Smooth muscle cell (in vitro differentiated cells): Measurements from ENCODE around the gene EP400. TPM values are rescaled to one million over a fixed set of nuclear protein-coding genes. Genes with fewer than 3 reads are reported as not detected.

Source experiments
- DNase-seq: peaks from one replicate; lab custom pipeline; 2025; ENCODE audit not compliant: unreplicated experiment; lab: John Stamatoyannopoulos, UW
- H2AFZ ChIP-seq: fragments of 200-600 bp; sonication (generic); 2 replicates; pipeline ENCODE4 v1.6.0; 2016; ENCODE audit warnings: antibody characterized with exemption, low read depth, mild to moderate bottlenecking
- H3F3A ChIP-seq: fragments of 200-600 bp; sonication (generic); 2 replicates; pipeline ENCODE4 v1.6.0; 2017; ENCODE audit warnings: antibody characterized with exemption, low read depth
- H3K27ac ChIP-seq: fragments of 200-600 bp; sonication (generic); 2 replicates; pipeline ENCODE4 v1.5.1; 2016; ENCODE audit warnings: low read depth, mild to moderate bottlenecking
- H3K27me3 ChIP-seq: fragments of 200-600 bp; sonication (generic); 2 replicates; pipeline ENCODE4 v1.6.1; 2016; ENCODE audit warnings: low read depth, mild to moderate bottlenecking
- H3K36me3 ChIP-seq: fragments of 200-600 bp; sonication (generic); 2 replicates; pipeline ENCODE4 v1.5.1; 2016; ENCODE audit warnings: low read depth
- H3K4me1 ChIP-seq: fragments of 200-600 bp; sonication (generic); 2 replicates; pipeline ENCODE4 v1.5.1; 2016; ENCODE audit warnings: low read depth
- H3K4me2 ChIP-seq: fragments of 200-600 bp; sonication (generic); 2 replicates; pipeline ENCODE4 v1.6.0; 2016; ENCODE audit warnings: mild to moderate bottlenecking
- H3K4me3 ChIP-seq: fragments of 200-600 bp; sonication (generic); 2 replicates; pipeline ENCODE4 v1.5.1; 2016; ENCODE audit warnings: mild to moderate bottlenecking
- H3K79me2 ChIP-seq: fragments of 200-600 bp; sonication (generic); 2 replicates; pipeline ENCODE4 v1.6.0; 2016; ENCODE audit warnings: low read depth, mild to moderate bottlenecking
- H3K9ac ChIP-seq: fragments of 200-600 bp; sonication (generic); 2 replicates; pipeline ENCODE4 v1.6.0; 2016; ENCODE audit warnings: low read depth
- H3K9me3 ChIP-seq: fragments of 200-600 bp; sonication (generic); replicated peaks from 2 replicates; pipeline ENCODE4 v1.5.1; 2016; ENCODE audit warnings: low read depth
- H4K20me1 ChIP-seq: fragments of 200-600 bp; sonication (generic); 2 replicates; pipeline ENCODE4 v1.6.0; 2016; ENCODE audit warnings: low read depth
- CTCF ChIP-seq: fragments of 200-600 bp; sonication (generic); IDR thresholded peaks from 2 replicates; pipeline ENCODE4 v1.5.1; 2017; ENCODE audit warnings: borderline replicate concordance, mild to moderate bottlenecking, antibody characterized with exemption; ENCODE audit not compliant: insufficient read depth, poor library complexity, severe bottlenecking
- WGBS: methylation state at CpG from one replicate; pipeline ENCODE4 v1.1.7; 2016; ENCODE audit warnings: low lambda C conversion rate; 5-methylcytosine and 5-hydroxymethylcytosine counted together
- polyA plus RNA-seq: library from polyadenylated mRNA; unstranded; fragments of >200 nt; fragmentation: Nextera tagmentation; extraction: Ambion mirVana; gene quantifications from 2 replicates; pipeline ENCODE4 v1.2.1, GENCODE V29; 2016
- total RNA-seq: library from RNA; depleted of rRNA; stranded (reverse); fragments of >200 nt; gene quantifications from 2 replicates; pipeline ENCODE4 v1.2.3, GENCODE V29; 2014

The EP400 gene
- total RNA-seq (10.9 and 13.6 TPM in 2 replicates), polyA plus RNA-seq (6.6 and 9.8 TPM in 2 replicates)

GRCh38 chr12:131949431-131950181 lies at the start of gene EP400:
Gene EP400, plus strand, starts transcription at chr12:131949942. Its CDS starts 10,678 bp downstream, at chr12:131960620.
- H3K27me3 ChIP-seq: no peaks in the 10 kb centered on the region
- peak within 1 kb of the TSS; percentile 86 for H3K4me2 ChIP-seq
- H2AFZ ChIP-seq: peak within 1 kb of the TSS; percentile 85
- peak within 1 kb of the TSS; percentile 82 for H3K4me3 ChIP-seq
- H3K9ac ChIP-seq: peak within 1 kb of the TSS; percentile 85
- H3F3A ChIP-seq: peaks cover 18% of the 10 kb centered on the region
- H3K79me2 ChIP-seq: peaks cover 43% of the 10 kb centered on the region
- WGBS: 6% methylated on average over 49 of the region's 97 CpGs
- H3K9me3 ChIP-seq: no peaks in the 10 kb centered on the region
- no peaks in the 10 kb centered on the region for H3K36me3 ChIP-seq
- H4K20me1 ChIP-seq: peaks cover 35% of the 10 kb centered on the region
- peak; percentile 57 for TF ChIP-seq CTCF
- H3K4me1 ChIP-seq: peaks cover 5% of the 10 kb centered on the region
- H3K27ac ChIP-seq: peak within 1 kb of the TSS; percentile 73
- DNase-seq: peak; percentile 86

GRCh38 chr12:131900397-131900796 lies 49.3 kb upstream of the EP400 start:
- Histone ChIP-seq H2AFZ (no peak overlapping the region), H3K9me3 (no peaks in the 10 kb centered on the region), H3K4me1 (peaks cover 14% of the 10 kb centered on the region), H3K4me2 (no peak overlapping the region), H4K20me1 (peaks cover 99% of the 10 kb centered on the region), H3K4me3 (no peak overlapping the region), H3K9ac (no peak overlapping the region), H3K36me3 (no peaks in the 10 kb centered on the region), H3K27me3 (no peaks in the 10 kb centered on the region), H3K79me2 (peaks cover 86% of the 10 kb centered on the region), H3K27ac (no peak overlapping the region), H3F3A (no peaks in the 10 kb centered on the region)
- 75% methylated on average over 6 of the region's 6 CpGs for WGBS
- DNase-seq: no peak
- TF ChIP-seq CTCF: no peak

DNA sequence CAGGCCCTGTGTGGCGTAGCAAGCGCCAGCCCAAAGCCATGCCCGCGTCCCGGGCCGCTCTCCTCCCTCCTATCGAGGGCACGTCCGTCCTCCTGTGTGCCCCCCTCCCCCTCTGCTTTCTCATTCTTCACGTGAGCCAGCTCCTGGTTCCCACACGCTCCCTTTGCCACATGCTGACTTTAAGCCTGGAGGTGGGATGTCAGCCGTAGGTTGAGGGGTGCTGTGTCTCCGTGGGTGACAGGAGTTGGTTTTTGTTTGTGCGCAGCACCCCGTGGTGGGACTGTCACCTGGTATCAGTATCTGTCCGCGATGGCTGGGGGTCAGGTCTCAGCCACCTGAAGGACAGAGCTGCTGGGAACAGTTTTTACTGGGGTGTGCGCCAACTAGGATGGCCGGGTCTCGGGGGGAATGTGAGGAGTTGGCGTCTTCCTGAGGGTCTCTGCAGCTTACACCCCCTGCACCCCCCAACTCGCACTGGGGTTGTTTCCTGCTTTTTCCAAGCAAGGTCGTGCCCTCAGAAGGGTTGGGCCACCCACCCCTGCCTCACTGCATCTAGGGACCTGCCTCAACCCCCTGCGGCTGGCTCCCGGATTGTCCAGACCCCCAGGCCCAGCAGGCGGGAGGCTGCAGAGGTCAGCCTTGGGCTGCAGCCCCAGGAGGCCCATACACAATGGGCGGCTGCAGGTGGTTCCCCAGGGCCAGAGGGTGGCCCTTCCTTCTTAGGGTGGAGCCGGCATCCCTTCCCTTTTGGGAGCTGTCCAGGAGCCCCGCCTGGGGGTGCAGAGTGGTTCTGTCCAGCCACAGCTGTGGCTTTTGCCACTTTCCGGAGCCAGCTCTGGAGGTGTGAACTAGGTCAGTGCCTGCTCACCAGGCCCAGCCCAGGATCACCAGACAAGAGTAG lies 48.1 kb upstream of the EP400 start:
- Histone ChIP-seq H3F3A (no peaks in the 10 kb centered on the region), H3K4me3 (no peak overlapping the region), H3K9me3 (no peaks in the 10 kb centered on the region), H3K9ac (no peak overlapping the region), H2AFZ (no peak overlapping the region), H3K4me2 (no peak overlapping the region), H3K27ac (no peak overlapping the region), H3K79me2 (peaks cover 80% of the 10 kb centered on the region), H4K20me1 (peaks cover 99% of the 10 kb centered on the region), H3K36me3 (no peaks in the 10 kb centered on the region), H3K4me1 (peaks cover under 1% of the 10 kb centered on the region), H3K27me3 (no peaks in the 10 kb centered on the region)
- WGBS: 94% methylated on average over 30 of the region's 30 CpGs
- no peak for DNase-seq
- TF ChIP-seq CTCF: no peak
